GM12873 (cell line): ENCODE data around the gene USP3.

Source experiments
- CTCF ChIP-seq: IDR thresholded peaks from 2 replicates; pipeline ENCODE4 v1.5.1; 2012; ENCODE audit warnings: low read depth, mild to moderate bottlenecking, moderate library complexity, low read length, control low read depth; ENCODE audit not compliant: insufficient read depth; ENCODE audit errors: missing control alignments

Gene USP3

DNA sequence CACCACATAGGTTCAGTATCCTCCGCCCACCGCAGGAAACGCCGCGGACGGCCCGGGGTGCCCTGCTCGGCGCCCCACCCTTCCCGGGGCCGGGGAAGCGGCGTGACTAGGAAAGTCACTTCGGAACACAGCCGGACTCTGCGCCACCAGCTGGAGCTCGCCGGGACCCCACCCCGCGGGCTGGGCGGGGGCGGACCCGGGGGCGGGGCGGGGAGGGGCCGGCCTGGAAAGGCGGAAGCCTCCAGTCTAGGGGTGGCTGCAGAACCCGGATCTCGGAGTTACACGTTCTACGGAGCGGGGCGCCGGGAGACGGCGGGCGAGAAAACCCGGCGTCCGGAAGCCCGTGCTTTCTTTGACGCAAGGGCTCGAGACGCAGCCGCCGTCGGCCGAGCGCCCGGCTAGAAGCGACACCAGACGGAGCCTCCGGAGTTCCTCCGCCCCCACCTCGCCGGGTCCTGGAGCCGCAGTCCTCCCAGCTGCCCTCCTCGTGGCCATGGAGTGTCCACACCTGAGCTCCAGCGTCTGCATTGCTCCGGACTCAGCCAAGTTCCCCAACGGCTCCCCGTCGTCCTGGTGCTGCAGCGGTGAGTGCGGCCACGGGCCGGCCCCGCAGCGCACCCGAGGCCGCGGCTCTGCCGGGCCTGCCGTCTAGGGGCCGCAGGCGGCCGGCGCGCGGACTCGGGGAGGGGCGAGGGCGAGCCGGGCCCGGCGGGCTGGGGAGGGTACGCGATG, at the start of gene USP3:
Gene USP3, plus strand, starts transcription at position 347 of the 732 bp plus-strand sequence. Its CDS starts 147 bp downstream, at position 494.
- peak; percentile 22 for TF ChIP-seq CTCF

DNA sequence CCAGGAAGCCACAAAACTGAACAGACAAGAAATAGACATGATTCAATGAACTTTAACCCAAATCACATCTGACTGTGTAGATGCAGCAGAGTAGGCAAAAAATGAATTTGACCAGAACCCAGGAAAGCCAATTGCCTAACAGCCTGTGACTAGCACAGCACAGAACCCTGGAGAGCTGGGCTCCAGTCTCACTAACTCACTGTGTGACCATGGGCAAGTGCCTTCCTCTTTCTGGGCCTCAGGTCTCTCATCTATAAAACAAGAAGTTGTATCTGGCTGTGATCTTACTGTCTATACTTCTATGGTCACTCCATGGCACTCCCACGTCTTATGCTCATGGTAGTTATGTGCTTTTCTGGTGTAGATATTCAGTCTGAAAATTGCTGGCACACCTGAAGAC, 48.1 kb upstream of the USP3 start:
- no peak for TF ChIP-seq CTCF

GRCh38 chr15:63457379-63457778, 47.0 kb upstream of the USP3 start:
- TF ChIP-seq CTCF = no peak

DNA sequence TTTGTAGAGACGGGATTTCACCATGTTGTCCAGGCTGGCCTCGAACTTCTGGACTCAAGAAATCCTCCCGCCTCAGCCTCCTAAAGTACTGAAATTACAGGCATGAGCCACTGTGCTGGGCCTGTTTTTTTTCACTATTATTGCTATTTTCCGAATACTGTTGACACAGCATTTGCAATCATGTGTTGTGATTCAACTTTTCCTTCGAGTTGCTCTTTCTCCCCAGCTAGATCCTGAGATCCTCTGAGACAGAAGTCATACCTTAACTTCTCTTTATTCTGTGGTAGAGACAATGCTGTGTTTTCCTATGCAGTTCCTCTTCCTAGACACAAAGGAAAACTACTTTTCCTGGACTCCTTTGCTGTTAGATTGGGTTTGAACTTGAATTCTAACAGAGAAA, 46.4 kb upstream of the USP3 start:
- TF ChIP-seq CTCF = no peak

GRCh38 chr15:63458794-63459395, 45.5 kb upstream of the USP3 start:
- no peak for TF ChIP-seq CTCF

DNA sequence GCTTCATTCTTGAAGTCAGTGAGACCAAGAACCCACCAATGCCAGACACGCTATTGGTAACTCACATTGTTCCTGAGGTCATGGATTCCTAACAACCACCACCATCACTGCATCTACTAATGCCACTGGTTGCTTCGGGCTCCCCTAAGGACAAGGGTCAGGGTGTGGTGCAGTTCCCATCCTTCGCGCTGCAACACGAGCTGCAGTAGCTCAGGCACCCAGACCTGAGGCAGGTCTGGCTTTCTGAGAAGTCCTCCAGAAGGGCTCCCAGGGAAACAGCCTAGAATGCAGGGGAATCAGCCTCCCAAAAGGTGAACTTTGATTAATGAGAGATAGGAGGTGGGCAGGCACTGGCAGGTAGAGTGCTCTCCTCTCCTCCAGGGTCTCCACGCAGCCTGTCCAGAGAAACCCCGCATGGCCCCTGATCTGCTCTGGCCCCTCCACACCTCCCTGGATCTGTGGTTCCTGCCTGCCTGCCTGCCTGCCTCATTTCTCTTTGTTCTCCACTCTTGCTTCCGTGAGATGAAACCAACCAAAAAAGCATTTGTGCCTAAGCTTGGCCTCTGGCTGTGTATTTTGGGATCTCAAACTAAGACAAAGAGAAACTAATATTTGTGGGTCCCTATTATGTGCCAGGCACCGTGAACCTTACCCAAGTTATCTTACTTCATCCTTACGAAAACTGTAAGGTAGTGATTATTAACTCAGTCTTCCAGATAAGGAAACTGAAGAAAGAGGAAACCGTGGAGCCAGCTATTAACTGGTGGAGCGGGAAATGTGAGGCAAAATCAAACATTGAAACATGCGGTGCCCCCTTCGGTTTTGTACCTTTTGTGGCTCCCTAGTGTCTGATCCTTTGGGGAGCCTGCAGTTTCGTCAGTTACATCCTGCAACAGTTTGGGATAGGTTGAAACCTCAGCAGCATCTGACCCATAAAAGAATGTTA, 43.9 kb upstream of the USP3 start:
- TF ChIP-seq CTCF = no peak
